ENCODE data around the gene HCFC2. TPM values are rescaled to one million over a fixed set of nuclear protein-coding genes. Genes with fewer than 3 reads are reported as not detected.

Gene HCFC2
- total RNA-seq, 2 experiments from 2014 or later, result 8.3 to 8.6 TPM

DNA sequence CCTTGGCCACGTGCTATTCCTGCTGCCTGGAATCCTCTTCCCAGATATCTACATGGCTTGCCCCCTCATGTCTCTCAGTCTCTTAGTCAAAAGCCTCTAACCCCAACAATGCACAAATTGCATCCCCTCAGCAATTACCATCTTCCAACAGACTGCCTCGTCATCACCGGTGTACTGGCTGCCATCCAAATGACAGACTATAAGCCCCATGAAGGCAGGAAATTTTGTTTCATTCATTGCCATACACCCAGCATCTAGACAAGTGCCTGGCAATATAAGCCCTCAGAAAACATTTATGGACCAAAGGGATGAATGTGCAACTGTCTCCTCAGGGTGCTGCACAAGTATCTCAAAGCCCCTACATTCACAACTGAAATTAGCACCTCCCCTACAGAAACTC, 20.2 kb upstream of the HCFC2 start:
- CTCF ChIA-PET, result no interaction called here
- no peak overlapping the region for H3K4me3 Mint-ChIP-seq
- ATAC-seq, result no peak

DNA sequence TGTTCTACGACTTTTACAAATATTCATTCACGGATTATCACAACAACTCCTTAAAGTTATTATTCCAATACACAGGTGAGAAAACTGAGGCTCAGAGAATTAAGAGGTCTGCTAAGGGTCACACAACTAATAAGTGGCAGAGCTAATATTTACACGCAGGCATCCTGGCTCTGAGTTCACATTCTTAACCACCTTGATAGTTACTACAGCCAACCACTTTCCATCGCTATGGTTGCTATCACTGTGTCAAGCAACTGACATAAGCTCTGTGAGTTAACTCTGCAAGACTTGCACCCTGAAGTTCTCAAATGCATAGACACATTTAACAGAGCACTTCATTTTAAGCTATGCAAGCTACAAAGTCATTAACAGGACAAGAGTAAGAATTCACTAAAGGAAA, 18.0 kb upstream of the HCFC2 start:
- peaks cover 15% of the 10 kb centered on the region for H3K27me3 Mint-ChIP-seq
- intact Hi-C loops (cut with micrococcal nuclease), result no loop called here
- H3K27ac Mint-ChIP-seq, result no peak overlapping the region
- DNase-seq (no peak), ATAC-seq (no peak)
- peaks cover 7% of the 10 kb centered on the region for H3K4me1 Mint-ChIP-seq (ENCODE audit: low read depth)
- H3K9me3 Mint-ChIP-seq, result no peaks in the 10 kb centered on the region
- TF ChIP-seq, protein P1, sequence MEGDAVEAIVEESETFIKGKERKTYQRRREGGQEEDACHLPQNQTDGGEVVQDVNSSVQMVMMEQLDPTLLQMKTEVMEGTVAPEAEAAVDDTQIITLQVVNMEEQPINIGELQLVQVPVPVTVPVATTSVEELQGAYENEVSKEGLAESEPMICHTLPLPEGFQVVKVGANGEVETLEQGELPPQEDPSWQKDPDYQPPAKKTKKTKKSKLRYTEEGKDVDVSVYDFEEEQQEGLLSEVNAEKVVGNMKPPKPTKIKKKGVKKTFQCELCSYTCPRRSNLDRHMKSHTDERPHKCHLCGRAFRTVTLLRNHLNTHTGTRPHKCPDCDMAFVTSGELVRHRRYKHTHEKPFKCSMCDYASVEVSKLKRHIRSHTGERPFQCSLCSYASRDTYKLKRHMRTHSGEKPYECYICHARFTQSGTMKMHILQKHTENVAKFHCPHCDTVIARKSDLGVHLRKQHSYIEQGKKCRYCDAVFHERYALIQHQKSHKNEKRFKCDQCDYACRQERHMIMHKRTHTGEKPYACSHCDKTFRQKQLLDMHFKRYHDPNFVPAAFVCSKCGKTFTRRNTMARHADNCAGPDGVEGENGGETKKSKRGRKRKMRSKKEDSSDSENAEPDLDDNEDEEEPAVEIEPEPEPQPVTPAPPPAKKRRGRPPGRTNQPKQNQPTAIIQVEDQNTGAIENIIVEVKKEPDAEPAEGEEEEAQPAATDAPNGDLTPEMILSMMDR (IDR thresholded peaks at IDR 0.05), result no peak
- H3K4me3 Mint-ChIP-seq, result no peak overlapping the region
- H3K36me3 Mint-ChIP-seq (ENCODE audit: low read depth), result no peaks in the 10 kb centered on the region
- POLR2A ChIA-PET, result no interaction called here
- CTCF ChIA-PET, result interaction anchor here (1.0 to 2.9 kb wide), 5 partner anchors 10 to 168 kb away, joined by 3 to 10 read pairs (median 3); no protein-coding TSS in a partner anchor

More for the DNA sequence above, 20.2 kb upstream of the HCFC2 start:
- Mint-ChIP-seq H3K4me1 (ENCODE audit: low read depth) (no peaks in the 10 kb centered on the region), H3K36me3 (ENCODE audit: low read depth) (no peaks in the 10 kb centered on the region), H3K9me3 (no peaks in the 10 kb centered on the region), H3K27me3 (peaks cover 5% of the 10 kb centered on the region), H3K27ac (no peak overlapping the region)
- intact Hi-C loops (cut with micrococcal nuclease), result no loop called here
- TF ChIP-seq, protein P1 (IDR thresholded peaks at IDR 0.05), result no peak
- POLR2A ChIA-PET, result no interaction called here
- DNase-seq, result no peak

DNA sequence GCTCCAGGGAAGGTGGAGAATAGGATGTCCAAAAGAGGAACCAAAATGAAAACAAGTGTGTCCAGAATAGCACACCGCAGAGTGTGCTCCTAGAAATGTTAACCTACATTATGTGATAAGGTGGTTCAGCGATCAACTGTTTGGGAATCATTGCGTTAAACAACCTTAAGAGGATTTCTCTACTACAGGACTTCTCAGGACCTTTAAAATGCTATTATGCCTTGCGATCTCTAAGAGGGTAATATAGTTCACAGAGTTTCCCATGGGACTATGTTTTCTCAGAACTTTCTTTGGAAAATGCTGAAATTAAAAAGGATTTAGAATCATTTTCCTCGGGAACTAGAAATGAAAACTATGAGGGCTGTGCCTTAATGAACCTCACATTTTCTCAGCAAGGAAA, 16.2 kb upstream of the HCFC2 start:
- H3K4me3 Mint-ChIP-seq, result no peak overlapping the region
- H3K4me1 Mint-ChIP-seq (ENCODE audit: low read depth), result peaks cover 7% of the 10 kb centered on the region
- TF ChIP-seq, protein P1 (IDR thresholded peaks at IDR 0.05), result no peak
- ChIA-PET POLR2A (no interaction called here), CTCF (interaction anchor here (2.9 kb wide), 1 partner anchor 61 kb away, joined by 10 read pairs; no protein-coding TSS in a partner anchor)
- DNase-seq (no peak), ATAC-seq (no peak)
- H3K9me3 Mint-ChIP-seq, result no peaks in the 10 kb centered on the region
- intact Hi-C loops (cut with micrococcal nuclease), result no loop called here
- no peak overlapping the region for H3K27ac Mint-ChIP-seq
- H3K36me3 Mint-ChIP-seq (ENCODE audit: low read depth), result no peaks in the 10 kb centered on the region
- peaks cover 24% of the 10 kb centered on the region for H3K27me3 Mint-ChIP-seq

DNA sequence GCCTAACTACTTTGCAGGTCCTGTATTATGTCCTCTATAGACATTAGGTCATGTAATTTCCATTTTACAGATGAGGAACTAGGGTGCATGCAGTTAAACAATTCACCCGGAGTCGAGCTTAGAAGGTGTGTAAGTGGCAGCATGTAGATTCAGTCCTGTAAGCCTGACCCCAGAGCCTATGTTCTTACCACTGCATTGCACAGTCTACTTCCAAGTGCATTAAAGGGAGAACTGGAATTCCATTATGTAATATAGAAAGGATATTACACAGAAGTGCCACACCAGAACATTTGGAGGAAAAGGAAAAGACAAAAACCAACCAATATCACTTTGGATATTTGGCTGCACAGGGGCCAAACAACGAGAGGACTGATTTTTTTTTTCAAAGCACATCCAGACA, 15.5 kb upstream of the HCFC2 start:
- no peak for DNase-seq
- intact Hi-C loops (cut with micrococcal nuclease), result no loop called here
- ATAC-seq, result no peak
- ChIA-PET POLR2A (no interaction called here), CTCF (no interaction called here)
- Mint-ChIP-seq H3K27me3 (peaks cover 26% of the 10 kb centered on the region), H3K36me3 (ENCODE audit: low read depth) (no peaks in the 10 kb centered on the region), H3K9me3 (no peaks in the 10 kb centered on the region), H3K4me3 (no peak overlapping the region), H3K4me1 (ENCODE audit: low read depth) (peaks cover 7% of the 10 kb centered on the region), H3K27ac (no peak overlapping the region)
- TF ChIP-seq, protein P1 (IDR thresholded peaks at IDR 0.05), result no peak

DNA sequence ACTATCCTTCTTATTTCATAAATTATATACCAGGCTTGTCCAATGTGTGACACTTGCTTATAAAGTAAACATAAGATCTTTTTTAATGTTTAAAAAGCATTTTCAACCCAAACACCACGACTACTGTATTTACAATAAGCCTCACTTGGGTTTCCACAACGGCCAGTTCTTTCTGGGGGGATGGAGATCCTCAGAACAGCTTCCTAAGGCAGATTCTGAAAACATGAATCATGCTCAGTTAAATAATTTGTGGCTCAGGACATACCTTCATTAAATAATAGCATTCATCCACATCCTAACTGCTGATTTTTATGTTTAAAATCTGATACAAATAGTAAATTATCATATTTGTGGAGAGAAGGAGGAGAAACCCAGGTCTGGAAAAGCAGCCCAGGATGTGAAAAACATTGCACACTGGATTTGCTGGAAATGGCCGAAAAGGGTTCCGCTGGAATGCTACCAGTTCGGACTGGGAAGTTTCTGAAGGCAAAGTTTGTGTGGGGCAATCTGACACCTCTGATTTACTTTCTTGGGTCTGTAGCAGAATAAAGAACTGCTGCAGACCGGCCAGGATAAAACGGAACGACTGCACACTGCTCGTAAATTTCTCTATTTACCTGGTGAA, 14.9 kb upstream of the HCFC2 start:
- intact Hi-C loops (cut with micrococcal nuclease), result no loop called here
- H3K27ac Mint-ChIP-seq, result no peak overlapping the region
- ATAC-seq (no peak), DNase-seq (no peak)
- POLR2A ChIA-PET, result no interaction called here
- peaks cover 26% of the 10 kb centered on the region for H3K27me3 Mint-ChIP-seq
- H3K4me3 Mint-ChIP-seq, result no peak overlapping the region
- no peaks in the 10 kb centered on the region for H3K36me3 Mint-ChIP-seq (ENCODE audit: low read depth)
- TF ChIP-seq, protein P1 (IDR thresholded peaks at IDR 0.05), result no peak
- H3K9me3 Mint-ChIP-seq, result no peaks in the 10 kb centered on the region
- CTCF ChIA-PET, result no interaction called here
- H3K4me1 Mint-ChIP-seq (ENCODE audit: low read depth), result peaks cover 7% of the 10 kb centered on the region
